HL-60 (cell line): ENCODE data around the gene ADSS1.

Experiments
- GABPA ChIP-seq: IDR thresholded peaks from 2 replicates; pipeline ENCODE4 v1.6.1; 2012; ENCODE audit warnings: low read depth
- POLR2AphosphoS5 ChIP-seq: IDR thresholded peaks from 2 replicates; pipeline ENCODE4 v1.6.1; 2012; ENCODE audit warnings: low read depth
- REST ChIP-seq: IDR thresholded peaks from 2 replicates; pipeline ENCODE4 v1.6.1; 2012; ENCODE audit warnings: low read depth; ENCODE audit not compliant: insufficient replicate concordance
- SPI1 ChIP-seq: IDR thresholded peaks from 2 replicates; pipeline ENCODE4 v1.6.1; 2012; ENCODE audit warnings: low read depth, mild to moderate bottlenecking, borderline replicate concordance
- TF ChIP-seq, protein P1 (sequence below): IDR thresholded peaks from one replicate; pipeline ENCODE4 v1.5.1; 2011; ENCODE audit warnings: low read length, control low read depth, inconsistent platforms; ENCODE audit not compliant: insufficient read depth

DNA sequence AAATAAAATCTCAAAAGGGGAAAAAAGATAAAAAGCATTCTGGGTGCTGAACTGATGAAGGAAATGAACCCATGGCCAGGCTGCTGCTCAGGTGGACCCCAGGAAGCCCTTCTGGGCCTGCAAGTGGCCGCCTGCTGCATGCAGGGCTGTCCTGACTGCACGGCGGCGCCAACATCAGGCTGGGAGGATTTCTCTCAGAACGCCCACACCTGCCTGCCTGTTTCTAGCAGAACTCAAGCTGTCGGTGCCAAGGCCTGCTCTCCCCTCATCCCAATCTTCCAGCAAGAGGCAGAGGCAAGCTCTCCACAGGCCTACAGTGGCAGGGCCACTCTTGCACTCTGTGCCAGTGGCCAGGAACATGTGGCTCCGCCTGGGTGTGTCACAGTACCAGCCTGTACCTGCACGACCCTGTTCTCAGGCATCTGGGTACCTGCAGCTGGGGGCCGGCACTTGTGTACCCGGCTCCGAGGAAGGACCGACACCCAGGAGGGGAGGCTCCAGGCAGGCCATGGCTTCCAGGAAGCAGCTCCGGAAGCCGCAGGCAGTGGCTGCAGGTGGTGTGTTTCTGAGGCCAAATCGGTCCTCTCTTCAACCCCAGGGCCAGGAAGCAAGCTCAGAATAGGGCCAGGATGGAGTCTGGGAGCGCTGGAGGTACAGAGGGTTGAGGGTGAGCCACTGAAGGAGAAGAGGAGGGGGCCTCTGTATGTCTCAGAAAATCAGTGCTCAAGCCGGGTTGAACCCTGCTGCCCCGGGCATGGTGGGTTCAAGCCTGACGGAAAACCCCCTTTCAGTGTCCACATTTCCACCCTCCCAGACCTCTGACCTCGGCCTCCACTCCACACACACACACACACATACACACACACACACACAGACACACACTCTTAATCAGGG lies 37.2 kb upstream of the ADSS1 start:
- TF ChIP-seq, protein P1, sequence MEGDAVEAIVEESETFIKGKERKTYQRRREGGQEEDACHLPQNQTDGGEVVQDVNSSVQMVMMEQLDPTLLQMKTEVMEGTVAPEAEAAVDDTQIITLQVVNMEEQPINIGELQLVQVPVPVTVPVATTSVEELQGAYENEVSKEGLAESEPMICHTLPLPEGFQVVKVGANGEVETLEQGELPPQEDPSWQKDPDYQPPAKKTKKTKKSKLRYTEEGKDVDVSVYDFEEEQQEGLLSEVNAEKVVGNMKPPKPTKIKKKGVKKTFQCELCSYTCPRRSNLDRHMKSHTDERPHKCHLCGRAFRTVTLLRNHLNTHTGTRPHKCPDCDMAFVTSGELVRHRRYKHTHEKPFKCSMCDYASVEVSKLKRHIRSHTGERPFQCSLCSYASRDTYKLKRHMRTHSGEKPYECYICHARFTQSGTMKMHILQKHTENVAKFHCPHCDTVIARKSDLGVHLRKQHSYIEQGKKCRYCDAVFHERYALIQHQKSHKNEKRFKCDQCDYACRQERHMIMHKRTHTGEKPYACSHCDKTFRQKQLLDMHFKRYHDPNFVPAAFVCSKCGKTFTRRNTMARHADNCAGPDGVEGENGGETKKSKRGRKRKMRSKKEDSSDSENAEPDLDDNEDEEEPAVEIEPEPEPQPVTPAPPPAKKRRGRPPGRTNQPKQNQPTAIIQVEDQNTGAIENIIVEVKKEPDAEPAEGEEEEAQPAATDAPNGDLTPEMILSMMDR = no peak
- TF ChIP-seq REST = no peak
- TF ChIP-seq POLR2AphosphoS5 = no peak
- TF ChIP-seq SPI1 = no peak
- no peak for TF ChIP-seq GABPA
